Heart right ventricle (tissue), 16 donors: ENCODE results near the gene AOAH. TPM values are rescaled to one million over a fixed set of nuclear protein-coding genes. Genes with fewer than 3 reads are reported as not detected.

Source experiments
- ATAC-seq, 8 donors: fragments of 200-7000 bp; cut with Tn5 transposase; one replicate each; pipeline ENCODE4 v1.9.1; 2020; ENCODE audit warnings: mild to moderate bottlenecking in 8 of 8, moderate library complexity in 8 of 8, moderate number of reproducible peaks in 1 of 8
- DNase-seq, 2 donors: peaks; one replicate each; pipeline ENCODE4 v3.0.0-alpha.2; 2020
- H3K27ac ChIP-seq, 10 donors: fragments of 200-600 bp; sonication (generic) in 2 of 10; one replicate each; pipeline versions ENCODE4 v1.5.0 to v1.8.0; 2020 to 2022; ENCODE audit warnings: mild to moderate bottlenecking in 3 of 10
- H3K27me3 ChIP-seq, 7 donors: fragments of 200-600 bp; one replicate each; pipeline ENCODE4 v1.8.0; 2021 to 2022; ENCODE audit warnings: mild to moderate bottlenecking in 2 of 7
- H3K36me3 ChIP-seq, 9 donors: fragments of 200-600 bp; sonication (generic) in 1 of 9; one replicate each; pipeline versions ENCODE4 v1.5.0 to v1.8.0; 2020 to 2022; ENCODE audit warnings: mild to moderate bottlenecking in 2 of 9
- H3K4me1 ChIP-seq, 9 donors: fragments of 200-600 bp; sonication (generic) in 1 of 9; one replicate each; pipeline versions ENCODE4 v1.5.0 to v1.8.0; 2020 to 2022; ENCODE audit warnings: mild to moderate bottlenecking in 4 of 9
- H3K4me3 ChIP-seq, 10 donors: fragments of 200-600 bp; sonication (generic) in 2 of 10; one replicate each; pipeline versions ENCODE4 v1.5.0 to v1.8.0; 2020 to 2022; ENCODE audit warnings: mild to moderate bottlenecking in 7 of 10, moderate library complexity in 2 of 10
- H3K9me3 ChIP-seq, 11 donors: fragments of 200-600 bp in 10 of 11; sonication (generic) in 2 of 11; one replicate each; pipeline versions ENCODE4 v1.5.0 to v1.8.0; 2013 to 2022; ENCODE audit warnings: mild to moderate bottlenecking in 2 of 11, control low read depth in 1 of 11, moderate library complexity in 1 of 11
- WGBS, 2 donors: extraction: QIAGEN DNeasy Blood & Tissue Kit; methylation state at CpG; one replicate each; pipeline ENCODE4 v1.1.7; 2013; ENCODE audit warnings: inconsistent platforms in 1 of 2; 5-methylcytosine and 5-hydroxymethylcytosine counted together
- intact Hi-C, 10 donors: fragments of 100-400 bp; cut with DNase I; formaldehyde crosslinking; loops; one replicate each; pipeline versions ENCODE4 v1.11.1 to v1.14.2; 2022
- polyA plus RNA-seq, 2 donors: library from polyadenylated mRNA; stranded (reverse); fragments of 200-250 nt; gene quantifications; one replicate each; pipeline ENCODE4 v1.2.3, GENCODE V29; 2013
- total RNA-seq, 10 donors: library from RNA; stranded (reverse); fragmentation: NEBNext Ultra II Directional in 3 of 10; extraction: Animal tissue kit (Norgen Biotek cat#: 25700) in 3 of 10; gene quantifications; one replicate each; pipeline versions ENCODE4 v1.2.1 to v1.2.4, GENCODE V29; 2021 to 2023
- TF ChIP-seq, protein P1 (sequence below), 9 donors: fragments of 200-600 bp; sonication (generic) in 2 of 9; IDR thresholded peaks; one replicate each; pipeline versions ENCODE4 v1.5.0 to v1.8.0; 2021 to 2022; ENCODE audit warnings: antibody characterized with exemption in 9 of 9, mild to moderate bottlenecking in 5 of 9, moderate library complexity in 1 of 9
- donor health status: Arrhythmogenic right ventricular cardiomyopathy.
- donor health status: ischemic (EF 13 %, LVEDD 7.1; RV severe dilation, severe dysfunction).
- donor health status: healthy with polysubstance abuse.
- donor health status: DM: no; HTN: yes; CAD: no.
- donor health status: DM: no; HTN: no; CAD: no.
- donor health status: ischemic (EF 25% LVEDD 6.9; RV normal size, moderate dysfunction).
- donor health status: ischemic (EF 25% LVEDD 5.7; RV mildly dilated, moderate dysfunction).
- donor health status: healthy.
- donor health status: DM: yes; HTN: yes; CAD: no.
- donor health status: Ischemic cardiomyopathy.
- donor health status: ischemic (EF 35%, LVEDD 5.7; RV mildly dilated, moderate dysfunction).
- donor health status: nonischemic (EF 11% LVEDD 7.7; RV severe dilation, severe dysfunction).
- donor health status: DM: yes; HTN: yes; CAD: no.
- donor health status: PGD.
- donor health status: ischemic (EF 29% LVEDD 5.4; RV normal size, mild dysfunction).
- donor health status: nonischemic (EF 23%, LVEDD 6.1; RV moderate dilation, normal function).

AOAH gene
- total and polyA plus RNA-seq, 12 donors, result 0.70 to 19.5 (median 1.6) TPM

DNA sequence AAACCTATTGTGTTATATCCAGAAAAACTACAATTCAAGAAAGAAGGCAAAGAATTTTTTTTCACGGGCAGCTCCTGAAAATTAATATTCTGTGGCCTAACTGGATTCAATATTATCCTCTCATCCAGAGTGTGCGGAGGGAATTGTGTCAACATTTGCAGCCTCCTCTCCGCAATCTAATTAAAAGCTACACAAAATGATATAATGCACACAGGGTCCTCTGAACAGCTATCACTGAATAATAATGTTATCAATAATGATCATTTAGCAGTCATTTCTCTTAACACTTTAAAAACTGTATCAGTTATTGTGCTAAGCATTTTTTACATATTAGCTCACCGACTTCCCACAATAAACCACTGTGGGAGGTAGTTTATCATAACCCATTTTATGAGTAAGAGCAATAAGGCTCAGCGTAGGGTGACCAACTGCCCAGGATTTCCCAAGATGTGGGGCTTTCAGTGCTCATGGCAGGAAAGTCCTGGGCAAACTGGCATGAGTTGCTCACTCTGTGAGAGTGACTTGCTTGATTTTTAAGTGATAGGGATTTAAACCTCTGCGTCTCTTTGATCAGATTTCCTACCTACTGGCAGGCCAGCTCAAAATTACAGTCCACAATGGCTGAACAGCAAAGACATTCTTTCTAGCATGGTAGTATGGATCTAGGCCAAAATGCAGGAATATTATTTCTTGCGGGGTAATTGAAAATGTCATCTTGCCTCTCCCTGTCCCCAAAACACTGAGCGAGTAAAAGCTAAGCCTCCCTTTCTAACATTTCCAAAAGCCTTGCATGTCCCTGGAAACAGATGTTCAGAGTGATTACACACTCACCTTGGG, 65.7 kb downstream of the AOAH start:
- Histone ChIP-seq H3K27me3 (no peaks in the 10 kb centered on the region), H3K27ac (peak overlapping the region in 4 of 10 donors; percentile 9 to 45 (median 30)), H3K4me1 (peaks cover 0 to 22% (median 3%) of the 10 kb centered on the region in 9 donors), H3K4me3 (no peak overlapping the region), H3K36me3 (peaks cover 0 to 7% (median 0%) of the 10 kb centered on the region in 9 donors), H3K9me3 (no peaks in the 10 kb centered on the region)
- TF ChIP-seq, protein P1, sequence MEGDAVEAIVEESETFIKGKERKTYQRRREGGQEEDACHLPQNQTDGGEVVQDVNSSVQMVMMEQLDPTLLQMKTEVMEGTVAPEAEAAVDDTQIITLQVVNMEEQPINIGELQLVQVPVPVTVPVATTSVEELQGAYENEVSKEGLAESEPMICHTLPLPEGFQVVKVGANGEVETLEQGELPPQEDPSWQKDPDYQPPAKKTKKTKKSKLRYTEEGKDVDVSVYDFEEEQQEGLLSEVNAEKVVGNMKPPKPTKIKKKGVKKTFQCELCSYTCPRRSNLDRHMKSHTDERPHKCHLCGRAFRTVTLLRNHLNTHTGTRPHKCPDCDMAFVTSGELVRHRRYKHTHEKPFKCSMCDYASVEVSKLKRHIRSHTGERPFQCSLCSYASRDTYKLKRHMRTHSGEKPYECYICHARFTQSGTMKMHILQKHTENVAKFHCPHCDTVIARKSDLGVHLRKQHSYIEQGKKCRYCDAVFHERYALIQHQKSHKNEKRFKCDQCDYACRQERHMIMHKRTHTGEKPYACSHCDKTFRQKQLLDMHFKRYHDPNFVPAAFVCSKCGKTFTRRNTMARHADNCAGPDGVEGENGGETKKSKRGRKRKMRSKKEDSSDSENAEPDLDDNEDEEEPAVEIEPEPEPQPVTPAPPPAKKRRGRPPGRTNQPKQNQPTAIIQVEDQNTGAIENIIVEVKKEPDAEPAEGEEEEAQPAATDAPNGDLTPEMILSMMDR (IDR thresholded peaks at IDR 0.05), result no peak
- no peak for DNase-seq
- intact Hi-C loops, result no loop called here
- WGBS, 2 donors, result 75 to 83% methylated on average over 8 of the region's 8 CpGs
- peak in 1 of 8 donors; percentile 38 for ATAC-seq

DNA sequence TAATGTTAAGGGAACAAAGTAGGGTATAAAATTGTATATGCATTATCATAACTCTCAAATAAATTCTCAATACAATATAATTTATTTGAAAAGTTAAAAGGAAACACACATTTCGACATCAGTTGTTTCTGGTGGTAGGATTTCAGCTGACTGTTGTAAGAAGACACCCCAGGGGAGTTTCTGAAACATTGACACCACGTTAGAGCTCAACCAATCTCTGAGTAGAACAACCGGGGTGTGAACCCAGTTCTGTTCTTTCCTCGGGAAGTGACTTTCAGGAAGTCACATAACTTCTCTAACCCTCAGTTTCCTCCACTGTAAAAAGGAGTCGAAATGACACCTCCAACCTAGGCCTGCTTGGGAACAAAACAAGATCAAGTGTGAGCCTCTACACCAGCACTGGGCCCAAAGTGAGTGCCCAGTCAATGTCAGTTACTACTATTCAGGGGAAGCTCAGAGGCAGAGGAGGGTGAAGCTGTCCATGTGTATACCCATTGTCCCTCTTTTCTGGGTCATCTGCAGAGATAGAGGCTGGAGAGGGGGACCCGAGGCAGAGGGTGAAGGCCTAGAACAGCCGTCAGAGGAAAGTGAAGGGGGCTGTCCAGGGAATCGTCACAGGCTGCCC, 67.1 kb downstream of the AOAH start:
- H3K36me3 ChIP-seq, result peaks cover 0 to 14% (median 0%) of the 10 kb centered on the region in 9 donors
- 87 to 88% methylated on average over 8 of the region's 8 CpGs for WGBS, 2 donors

DNA sequence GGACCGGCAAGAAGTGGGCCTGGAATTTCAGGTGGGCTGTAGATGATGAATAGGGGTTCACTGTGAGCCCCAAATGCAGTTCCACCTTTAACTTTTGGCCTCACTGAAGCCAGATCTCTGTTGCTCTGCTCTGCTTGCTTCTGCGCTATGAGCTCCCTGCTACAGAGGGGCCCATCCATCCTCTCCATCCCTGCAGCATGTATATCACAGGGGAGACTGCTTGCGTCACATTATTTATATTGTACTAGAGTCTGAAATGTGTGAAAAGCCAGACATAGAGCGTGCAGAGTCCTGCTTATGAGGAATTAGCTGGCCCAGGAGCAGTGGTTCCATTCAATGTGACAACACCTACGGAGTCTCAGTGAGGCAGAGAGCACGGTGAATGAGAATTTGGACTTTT, 69.9 kb downstream of the AOAH start:
- WGBS, 2 donors, result 77 to 93% methylated on average over 6 of the region's 6 CpGs
- Histone ChIP-seq H3K36me3 (peaks cover 0 to 14% (median 0%) of the 10 kb centered on the region in 9 donors), H3K4me3 (no peak overlapping the region), H3K27me3 (no peaks in the 10 kb centered on the region), H3K9me3 (no peaks in the 10 kb centered on the region), H3K27ac (no peak overlapping the region), H3K4me1 (peaks cover 0 to 24% (median 3%) of the 10 kb centered on the region in 9 donors)
- intact Hi-C loops, result no loop called here
- no peak for DNase-seq
- TF ChIP-seq, protein P1 (IDR thresholded peaks at IDR 0.05), result no peak
- ATAC-seq, result no peak

More for the DNA sequence above, 67.1 kb downstream of the AOAH start:
- ATAC-seq, result no peak
- no peak for DNase-seq
- Histone ChIP-seq H3K4me1 (peaks cover 0 to 22% (median 3%) of the 10 kb centered on the region in 9 donors), H3K9me3 (no peaks in the 10 kb centered on the region), H3K4me3 (no peak overlapping the region), H3K27ac (peak overlapping the region in 1 of 10 donors; percentile 15), H3K27me3 (no peaks in the 10 kb centered on the region)
- TF ChIP-seq, protein P1 (IDR thresholded peaks at IDR 0.05), result no peak
- intact Hi-C loops, result no loop called here

DNA sequence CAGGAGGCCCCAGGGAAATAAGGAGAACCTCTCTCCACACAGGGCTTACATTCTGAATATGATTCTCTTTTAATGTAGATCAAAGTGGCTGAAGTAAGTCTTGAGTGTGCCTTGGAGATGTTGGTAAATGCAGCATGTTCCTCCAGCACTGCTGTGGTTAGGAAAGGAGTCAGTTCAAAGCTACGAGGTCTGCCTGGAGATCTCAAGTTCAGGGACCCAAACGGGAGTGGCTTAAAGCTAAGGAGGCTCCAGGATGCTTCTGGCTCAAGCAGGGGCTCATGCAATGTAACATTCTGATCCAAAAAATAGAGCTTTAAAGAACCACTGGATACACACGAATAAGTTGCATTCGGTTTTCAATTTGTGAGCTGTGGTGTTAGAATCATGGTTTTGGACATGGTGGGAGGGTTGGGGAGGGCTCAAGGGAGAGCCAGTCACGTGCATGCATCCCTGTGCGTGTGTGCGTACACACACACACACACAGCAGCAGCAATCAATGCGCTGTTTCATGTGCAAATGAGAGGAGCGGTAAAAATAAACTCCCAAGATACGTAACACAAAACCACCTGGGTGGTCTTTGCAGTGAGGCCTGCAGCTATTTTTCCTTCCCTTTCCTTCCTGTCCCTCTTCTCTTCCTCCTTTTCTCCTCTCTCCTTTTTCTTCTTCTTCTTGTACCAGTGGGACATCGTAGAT, 70.5 kb downstream of the AOAH start:
- H3K27me3 ChIP-seq, result no peaks in the 10 kb centered on the region
- intact Hi-C loops, result no loop called here
- TF ChIP-seq, protein P1 (IDR thresholded peaks at IDR 0.05), result no peak
- no peaks in the 10 kb centered on the region for H3K9me3 ChIP-seq
- 66 to 70% methylated on average over 11 of the region's 11 CpGs for WGBS, 2 donors
- H3K4me1 ChIP-seq, result peaks cover 0 to 18% (median 2%) of the 10 kb centered on the region in 9 donors
- ATAC-seq (no peak), DNase-seq (no peak)
- peaks cover 0 to 14% (median 0%) of the 10 kb centered on the region in 9 donors for H3K36me3 ChIP-seq
- H3K4me3 ChIP-seq, result no peak overlapping the region
- no peak overlapping the region for H3K27ac ChIP-seq
